Activated naive CD8-positive, alpha-beta T cell treated with anti-CD3 and anti-CD28 coated beads, Interleukin-2, amount 50 U/mL, for 16 hours (primary cell): ENCODE results near the gene STUM.

ENCODE experiments used
- DNase-seq: peaks from one replicate; pipeline ENCODE4 v3.0.0-alpha.2; 2020; ENCODE audit warnings: low read depth, low spot score

Gene STUM

DNA sequence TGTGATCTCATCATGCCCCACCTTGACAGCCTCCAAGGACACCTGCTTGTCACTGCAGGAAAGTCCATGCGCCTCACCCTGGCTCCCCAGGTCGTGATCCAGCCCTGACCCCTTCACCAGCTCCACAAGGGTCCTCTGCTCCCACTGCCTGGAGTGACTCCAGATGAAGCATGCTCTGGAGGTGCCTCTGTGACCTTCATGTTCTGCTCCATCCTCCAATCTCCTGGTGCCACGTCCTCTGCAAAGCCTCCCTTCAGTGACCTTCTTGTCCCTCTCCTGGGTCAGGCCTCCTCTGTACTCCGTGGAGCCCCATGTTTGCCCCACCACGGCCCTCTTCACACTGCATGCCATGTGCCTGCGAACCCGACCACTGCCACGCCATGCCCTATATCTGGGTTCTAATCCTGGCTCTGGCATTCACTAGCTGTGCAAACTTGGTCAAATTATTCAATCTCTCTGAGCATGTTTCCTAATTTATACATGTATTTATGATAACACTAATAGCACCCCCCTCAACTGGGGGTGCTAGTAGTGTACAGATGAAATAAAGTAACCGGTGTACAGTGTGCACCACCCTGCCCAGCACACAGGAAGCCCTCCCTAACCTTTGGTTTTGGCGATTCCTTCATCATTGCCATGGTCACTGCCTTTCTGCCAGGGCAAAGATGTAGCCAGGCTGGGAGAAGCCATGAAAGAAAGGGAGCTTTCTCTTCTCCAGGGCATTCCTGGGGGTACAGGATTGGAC is 77.4 kb downstream of the STUM start:
- no peak for DNase-seq

DNA sequence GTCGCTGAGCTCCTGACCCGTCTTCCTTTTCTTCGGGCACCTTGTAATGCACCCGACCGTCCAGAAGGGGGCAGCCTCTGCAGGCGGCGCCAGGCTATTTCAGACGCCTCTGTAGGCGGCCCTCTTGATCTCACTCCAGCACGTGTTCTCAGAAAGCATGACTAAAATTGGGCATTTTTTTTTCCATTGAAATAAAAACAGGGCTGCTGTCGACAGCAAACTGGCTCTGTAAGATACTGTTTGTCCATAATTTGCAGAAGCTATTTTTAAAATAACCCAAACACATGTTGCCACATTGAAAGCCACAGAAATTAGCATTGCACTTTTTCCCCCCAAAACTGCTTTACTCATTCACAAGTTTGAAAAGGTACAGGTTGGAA is 78.0 kb downstream of the STUM start:
- DNase-seq, result peak; percentile 65

DNA sequence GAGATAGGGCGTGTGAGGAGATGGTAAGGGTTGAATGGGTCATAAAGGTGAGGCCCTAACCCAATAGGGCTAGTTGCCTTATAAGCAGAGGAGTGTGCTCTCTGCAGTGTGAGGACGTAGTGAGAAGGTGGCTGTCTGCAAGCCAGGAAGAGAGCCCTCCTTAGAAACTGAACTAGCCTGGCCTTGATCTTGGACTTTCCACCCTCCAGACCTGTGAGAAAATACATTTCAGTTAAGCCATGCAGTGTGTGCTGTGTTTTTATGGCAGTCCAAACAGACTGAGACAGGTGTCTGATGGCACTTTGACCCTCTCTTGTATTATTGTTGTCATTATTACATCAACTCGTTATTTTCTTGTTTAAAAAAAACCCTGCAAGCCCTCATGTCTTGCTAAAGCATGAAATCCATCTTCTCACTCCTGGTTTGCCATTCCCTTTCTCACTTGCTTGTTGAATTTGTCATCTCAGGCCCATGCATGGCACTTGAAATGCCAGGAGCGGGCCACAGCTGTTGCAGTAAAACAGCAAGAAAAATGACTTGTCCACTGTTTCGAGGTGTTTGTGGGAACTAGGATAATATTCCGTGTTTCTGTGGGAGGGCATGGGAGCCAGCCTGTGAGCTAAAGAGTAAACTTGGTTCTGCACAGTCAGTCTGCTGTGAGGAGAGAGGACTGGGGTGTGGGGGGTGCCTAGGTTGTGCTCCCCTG is 78.6 kb downstream of the STUM start:
- DNase-seq, result no peak

DNA sequence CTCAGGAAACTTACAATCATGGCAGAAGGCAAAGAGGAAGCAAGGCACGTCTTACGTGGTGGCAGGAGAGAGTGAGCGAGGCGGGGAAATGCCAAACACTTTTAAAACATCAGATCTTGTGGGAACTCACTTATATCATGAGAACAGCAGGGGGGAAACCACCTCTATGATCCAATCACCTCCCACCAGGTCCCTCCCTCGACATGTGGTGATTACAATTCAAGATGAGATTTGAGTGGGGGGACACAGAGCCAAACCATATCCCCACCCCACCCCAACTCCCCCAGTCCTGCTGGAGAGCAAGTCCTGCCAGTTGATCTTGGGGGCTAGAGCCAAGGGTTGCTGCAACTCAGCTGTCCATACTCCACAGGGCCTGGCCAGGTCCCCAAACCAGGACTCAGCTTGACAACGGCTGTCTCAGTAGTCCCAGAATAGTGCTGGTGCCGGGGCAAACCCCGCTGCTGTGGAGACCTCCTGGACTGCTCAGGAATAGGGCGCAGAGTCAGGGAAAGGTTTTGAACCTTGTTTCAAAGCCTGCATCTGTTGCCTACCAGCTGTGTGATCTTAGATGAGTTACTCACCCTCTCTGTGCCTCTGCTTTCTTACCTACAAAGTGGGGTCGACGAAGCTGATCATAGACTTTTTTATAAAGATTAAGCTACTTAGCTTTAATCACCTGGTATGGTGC is 79.5 kb downstream of the STUM start:
- no peak for DNase-seq

DNA sequence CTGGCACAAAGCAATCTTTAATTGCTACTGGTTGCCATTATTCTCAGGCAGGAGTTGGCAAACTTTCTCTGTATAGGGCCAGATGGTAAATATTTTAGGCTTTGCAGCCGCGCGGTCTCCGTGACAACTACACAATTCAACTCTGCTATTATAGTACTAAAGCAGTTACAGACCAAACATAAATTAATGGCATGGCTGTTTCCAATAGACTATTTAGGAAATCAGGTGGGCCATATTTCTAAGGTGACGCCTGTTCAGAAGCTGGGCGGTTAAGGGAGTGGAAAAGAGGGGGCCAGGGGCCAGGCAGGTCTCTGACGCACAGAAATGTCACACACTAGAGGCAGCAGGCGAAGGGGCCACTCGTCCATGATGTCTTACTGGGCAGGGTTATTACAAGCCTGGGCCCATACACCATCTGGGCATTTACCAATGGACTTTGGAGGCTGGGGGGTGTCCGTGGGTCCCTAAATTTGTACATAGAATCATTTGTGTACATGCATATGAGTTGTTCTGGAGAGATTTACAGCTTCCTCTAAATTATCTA is 80.1 kb downstream of the STUM start:
- no peak for DNase-seq

DNA sequence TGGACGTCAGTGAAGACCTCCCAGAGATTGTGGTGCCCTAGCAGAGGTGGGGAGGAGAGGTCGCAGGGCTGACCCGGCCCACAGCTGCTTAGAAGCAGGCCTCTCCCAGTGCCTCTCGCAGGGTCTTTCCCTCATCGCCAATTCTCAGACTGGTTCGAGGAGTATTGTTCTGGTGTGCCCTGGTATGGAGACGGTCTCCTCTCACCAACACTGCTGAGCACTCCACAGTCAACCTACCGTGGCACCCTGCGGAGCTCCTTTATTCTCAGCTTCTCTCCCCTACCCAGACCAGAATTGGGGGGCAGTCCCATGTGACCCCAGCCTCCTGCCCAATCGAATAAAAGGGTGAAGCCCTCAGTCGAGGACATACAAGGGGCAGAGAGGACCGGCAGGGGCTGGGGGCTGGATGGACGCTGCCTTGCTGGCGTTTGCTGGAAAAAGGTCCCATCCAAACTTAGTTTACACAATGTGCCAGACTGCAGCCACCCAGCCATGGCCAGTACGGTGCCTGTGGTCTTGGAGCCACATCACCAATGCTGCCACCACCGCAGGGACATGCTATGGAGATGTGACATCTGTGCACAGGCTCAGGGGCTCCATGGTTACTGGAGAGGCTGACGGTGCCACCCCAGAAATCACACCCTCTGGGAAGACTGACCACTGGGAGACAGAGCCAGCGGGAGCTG is 80.8 kb downstream of the STUM start:
- DNase-seq, result no peak

DNA sequence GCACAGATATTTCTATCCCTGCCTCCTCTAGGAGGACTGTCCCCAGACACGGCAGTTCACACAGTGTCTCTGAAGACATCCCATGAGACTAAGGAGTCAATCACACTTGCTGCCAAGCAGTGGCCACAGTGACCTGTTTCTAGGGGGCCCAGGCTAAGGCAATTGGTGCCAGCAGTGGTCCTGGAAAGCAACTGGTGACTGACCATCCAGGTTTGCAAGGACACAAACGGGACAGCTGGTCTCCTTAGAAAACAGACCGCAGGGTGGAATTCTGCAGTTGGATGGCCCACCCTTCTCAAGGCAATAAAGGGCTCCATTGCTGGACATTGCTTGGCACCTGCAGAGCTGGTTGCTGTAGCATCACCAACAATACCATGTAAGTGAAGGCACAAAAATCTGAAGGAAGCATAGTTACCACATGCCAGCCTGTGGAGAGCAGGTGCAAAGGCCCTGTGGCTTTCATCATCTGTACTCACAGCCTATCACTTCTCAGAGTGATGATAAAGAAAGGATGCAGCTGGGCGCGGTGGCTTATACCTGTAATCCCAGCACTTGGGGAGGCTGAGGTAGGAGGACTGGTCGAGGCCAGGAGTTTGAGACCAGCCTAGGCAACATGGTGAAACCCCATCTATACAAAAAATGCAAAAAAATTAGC is 81.5 kb downstream of the STUM start:
- no peak for DNase-seq

DNA sequence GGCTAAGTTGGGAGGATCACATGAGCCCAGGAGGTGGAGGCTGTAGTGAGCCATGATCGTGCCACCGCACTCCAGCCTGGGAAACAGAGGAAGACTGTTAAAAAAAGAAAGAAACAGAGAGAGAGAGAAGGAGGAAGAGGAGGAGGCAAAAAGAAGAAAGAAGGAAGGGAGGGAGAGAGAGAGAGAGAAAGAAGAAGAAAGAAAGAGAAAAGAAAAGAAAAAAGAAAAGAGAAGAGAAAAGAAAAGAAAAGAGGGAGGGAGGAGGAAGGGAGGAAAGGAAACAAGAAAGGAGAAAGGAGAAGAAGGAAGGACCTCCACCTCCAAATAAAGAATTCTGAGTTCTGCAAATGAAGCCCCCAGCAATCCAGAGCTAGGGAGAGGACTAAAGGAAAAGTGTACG is 82.0 kb downstream of the STUM start:
- DNase-seq, result no peak

DNA sequence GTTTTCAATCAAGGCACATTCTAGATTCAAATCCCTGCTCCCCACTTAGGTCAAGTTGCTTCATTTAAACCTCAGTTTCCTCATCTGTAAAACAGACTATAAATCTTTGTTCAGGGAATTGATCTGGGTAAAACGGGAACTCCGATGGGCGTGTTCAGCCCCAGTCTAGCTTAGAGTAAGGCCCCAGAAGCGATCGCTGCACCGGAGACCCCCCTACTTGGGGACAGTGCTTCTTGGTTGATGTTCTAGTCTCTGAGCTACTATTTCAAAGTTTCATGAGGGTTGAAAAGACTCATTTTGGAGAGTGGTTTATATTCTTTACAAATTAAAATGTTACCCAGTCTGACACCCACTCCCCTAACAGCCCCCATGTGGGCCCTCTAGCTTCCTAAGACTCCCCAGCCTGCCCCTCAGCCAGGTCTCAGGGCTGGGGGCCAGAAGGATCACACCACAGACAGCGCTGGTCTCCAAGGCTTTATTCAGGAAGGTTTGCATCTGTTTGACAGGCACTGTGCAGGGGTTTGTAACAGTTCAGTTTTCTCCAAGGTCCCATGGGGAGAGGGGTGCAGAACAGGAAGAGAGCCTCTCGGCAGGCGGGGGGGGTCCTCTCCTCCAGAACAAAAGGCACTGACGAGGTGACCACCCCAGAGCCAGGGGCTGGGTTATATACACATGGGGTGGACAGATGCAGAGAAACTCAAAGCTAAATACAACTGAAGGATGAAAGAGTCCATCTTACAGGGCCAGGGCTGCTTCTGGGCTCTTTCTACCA is 82.9 kb downstream of the STUM start:
- no peak for DNase-seq

DNA sequence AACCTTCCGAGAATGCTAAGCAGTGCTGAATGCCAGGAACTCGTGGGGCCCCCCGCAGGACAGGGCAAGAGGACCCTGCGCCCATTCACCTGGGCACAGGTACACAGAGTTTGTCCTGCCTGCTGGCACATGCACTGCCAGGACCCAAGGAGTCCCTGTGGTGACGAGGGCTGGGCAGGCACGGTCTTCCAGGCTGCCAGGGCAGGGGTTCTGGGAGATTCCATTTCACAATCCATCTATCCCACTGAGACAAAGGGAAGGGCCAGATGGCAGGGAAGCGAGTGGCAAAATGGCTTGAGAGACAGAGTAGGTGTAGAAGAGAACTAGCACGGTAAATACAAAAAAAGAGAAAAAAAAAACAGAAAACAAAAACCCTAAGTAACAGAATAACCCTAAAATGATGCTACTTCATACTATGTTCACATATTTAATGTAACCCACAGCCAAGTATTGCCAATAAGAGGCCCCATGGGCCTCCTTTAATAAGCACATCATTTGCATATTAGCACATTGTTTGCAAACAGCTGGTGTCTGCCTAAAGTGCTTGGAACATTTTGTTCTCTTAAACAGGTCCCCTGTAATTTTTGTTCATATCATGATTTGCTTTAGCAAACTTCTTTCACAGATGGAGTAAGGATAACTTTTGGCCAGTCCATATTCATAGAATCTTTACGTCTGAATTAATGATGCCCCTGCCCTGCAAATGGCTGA is 83.8 kb downstream of the STUM start:
- DNase-seq, result no peak

DNA sequence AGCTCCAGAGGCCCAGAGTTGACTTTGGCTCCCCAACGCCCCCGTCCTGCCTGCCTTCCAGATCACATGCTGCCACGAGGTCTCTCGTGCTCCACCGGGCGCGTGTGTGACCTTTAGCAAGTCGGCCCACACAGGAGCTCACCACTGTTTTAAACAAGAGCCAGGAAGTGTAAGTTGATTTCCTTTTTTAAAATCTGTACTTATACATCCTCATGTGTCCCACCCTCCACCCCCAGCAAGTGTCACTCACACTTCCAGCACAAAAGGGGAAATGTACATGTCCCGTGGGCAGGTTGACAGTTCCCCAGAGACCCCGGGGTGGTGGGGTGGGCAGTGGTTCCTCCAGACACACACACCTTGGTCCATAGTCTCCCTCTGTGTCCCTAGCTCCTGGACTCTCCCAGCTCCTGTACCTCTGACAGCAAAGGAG is 84.4 kb downstream of the STUM start:
- DNase-seq, result no peak

DNA sequence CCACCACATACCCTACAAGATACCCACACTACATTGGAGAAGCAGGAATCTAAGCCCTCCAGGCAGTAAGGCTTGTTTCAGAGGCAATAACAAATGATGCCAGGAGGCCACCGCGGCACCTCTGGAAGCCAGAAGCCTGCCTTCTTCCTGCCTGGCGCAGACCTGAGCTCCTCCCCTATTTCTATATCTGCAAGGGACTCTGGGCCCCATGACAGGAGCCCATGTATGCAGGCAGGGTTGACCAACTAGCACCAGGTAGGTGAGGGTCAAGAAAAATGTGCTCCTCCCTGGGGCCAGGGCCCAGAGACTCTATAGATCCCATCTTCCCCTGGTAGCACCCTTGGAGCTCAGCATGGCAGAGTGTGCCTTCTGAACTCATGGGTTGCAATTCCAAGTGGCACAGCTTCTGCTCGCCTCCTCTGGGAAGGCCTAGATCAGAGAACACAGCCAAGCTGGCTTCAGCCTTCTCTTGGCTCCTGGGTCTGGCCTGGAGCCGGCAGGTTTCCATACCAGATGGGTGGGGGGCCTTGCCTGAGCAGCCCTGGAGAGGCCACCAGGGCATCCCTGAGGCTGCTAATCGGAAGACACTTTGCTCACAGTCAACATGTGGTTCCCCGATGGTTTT is 85.1 kb downstream of the STUM start:
- DNase-seq, result no peak

DNA sequence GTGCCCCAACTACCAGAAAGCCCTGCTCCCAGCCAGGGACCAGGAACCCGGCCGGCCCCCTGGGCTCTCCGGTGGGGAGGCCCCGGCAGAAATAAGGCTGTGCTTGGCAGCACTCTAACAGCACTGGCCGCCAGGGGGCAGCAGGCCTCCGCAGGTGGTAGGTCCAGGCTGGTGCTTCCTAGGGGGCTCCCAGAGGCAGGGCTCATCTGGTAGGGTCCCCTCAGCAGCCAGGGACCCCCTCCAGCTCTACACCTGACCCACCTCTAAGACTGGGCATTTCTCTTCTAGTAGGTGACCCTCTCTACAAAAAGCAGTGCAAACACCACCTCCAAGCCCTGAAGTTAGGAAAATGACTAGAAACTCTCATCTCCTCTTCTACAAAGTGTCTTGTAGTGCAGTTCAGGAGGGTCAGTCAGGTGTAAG is 85.6 kb downstream of the STUM start:
- peak; percentile 61 for DNase-seq

DNA sequence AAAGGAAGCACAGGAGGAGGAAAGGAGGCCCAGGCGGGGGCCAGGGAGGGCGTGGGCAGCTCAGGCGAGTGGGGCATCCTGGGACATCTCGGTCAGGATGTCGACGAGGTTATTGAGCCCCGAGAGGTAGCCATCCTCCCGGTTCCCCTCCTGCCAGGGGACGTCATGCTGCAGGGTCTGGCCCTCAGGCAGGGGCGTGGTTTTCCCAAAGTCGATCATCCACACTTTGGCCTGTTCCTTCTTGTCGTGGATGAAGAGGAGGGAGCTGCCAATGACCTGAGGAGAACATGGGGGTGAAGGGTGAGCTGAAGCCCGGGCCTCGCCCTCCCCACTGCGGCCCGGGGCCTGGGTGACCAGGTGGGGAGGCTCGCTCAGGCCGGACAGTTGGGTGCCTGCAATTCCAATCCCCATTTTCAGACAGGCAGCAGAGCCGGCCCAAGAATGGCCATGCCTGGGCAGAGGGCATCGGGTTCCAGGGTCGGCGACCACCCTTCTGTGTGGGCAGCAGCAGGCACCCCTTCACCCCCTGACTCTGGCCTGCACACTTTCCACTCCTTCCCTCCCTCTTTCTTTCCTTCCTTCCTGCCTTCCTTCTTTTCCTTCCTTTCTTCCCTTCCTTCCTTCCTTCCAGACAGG is 86.2 kb downstream of the STUM start:
- no peak for DNase-seq

DNA sequence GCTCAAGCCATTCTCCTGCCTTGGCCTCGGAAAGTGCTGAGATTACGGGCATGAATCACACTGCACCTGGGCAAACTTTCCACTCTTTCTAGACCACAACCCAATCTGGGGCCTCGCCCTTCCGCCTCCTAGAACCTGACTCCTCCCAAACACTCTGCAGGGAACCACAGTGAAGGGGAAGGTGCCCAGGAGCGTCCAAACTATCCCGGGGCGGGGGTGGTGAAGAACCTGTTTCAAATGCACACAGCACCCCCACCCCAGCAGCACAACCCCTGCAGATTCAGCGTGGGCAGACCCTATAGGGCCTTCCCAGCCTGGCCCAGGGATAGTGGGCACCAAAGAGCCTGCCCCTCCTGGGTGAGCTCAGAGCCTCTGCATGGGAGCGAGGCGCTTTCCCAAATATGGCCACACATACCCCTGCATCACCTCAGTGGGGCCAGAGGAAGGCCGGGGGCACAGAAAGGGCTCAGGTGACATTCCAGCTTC is 86.9 kb downstream of the STUM start:
- DNase-seq, result no peak

DNA sequence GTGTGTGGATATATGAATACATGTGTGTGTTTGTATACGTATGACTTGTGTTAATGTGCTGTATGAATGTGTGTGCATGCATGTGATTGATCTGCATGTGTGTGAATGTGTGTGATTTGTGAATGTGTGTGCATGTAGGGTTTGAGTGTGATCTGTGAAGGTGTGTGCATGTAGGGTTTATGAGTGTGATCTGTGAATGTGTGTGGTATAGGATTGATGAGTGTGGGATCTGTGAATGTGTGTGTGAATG is 88.2 kb downstream of the STUM start:
- no peak for DNase-seq

DNA sequence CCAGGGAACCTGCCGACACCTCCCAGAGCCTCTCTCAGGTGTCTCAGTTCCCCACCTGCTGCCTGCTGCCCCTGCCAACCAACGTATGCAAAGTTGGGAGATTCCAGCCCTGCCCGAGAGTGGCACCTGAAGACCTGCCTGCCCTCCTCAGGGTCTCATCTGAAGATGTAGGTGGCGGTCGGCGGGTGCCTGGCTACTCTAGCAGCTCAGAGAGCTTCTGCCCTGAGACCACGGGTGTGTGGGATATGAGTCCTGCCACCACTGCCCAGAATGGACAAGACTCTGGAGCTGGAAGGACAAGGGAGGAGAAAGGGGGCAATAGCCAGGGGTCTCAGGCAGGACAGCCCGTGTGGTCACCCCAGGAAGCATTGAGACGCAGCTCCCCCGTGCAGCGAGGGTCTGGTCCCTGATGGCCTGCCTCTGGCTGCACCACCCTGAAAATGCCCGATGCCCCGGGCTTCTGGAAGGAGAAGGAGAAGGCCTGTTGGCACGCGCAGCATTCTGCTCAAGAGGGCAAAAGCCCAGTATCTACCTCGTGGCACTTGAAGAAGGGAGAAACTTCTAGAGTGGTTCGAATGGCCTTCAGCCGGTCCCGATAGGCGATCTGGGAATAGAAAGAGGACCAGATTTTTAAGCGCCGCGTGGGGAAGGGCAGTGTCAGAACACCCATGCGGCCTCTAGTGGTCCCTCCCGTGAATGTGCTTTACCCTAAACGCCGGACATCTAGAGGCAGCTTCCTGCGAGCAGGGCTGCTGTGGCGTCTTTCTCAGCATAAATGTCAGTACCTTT is 88.8 kb downstream of the STUM start:
- no peak for DNase-seq

DNA sequence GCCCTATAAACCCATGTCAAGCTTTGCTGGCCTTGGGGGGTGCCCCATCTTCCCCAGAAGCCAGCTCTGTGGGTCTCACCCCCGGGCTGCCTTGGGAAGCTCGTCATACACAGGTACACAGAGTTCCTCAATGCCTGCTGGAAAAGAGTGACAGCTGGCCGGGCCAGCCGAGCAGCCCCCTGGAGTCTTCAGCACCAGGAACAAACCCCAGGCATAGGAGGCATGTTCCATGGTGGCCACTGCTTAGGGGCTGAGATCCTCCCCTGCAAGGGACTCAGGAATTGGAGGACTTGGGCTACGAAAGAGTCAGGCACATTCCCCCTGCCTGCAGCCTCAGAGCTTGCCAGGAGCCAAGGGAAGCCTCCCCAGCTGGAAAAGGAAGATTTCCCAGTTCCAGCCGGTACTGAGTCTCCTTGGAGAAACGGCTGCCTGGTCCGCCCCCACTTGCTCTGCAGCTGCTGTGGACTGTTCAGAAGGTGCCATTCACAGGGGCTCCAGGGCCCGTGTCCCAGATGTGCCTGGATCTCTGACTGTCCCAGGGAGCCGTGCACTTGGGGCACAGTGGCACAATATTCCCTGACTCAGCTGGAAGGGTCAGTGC is 89.5 kb downstream of the STUM start:
- DNase-seq, result no peak
